HCT116 (cell line): ENCODE data around the gene SNX1. TPM values are rescaled to one million over a fixed set of nuclear protein-coding genes. Genes with fewer than 3 reads are reported as not detected.

Source experiments
- ATAC-seq: fragments of 200-7000 bp; cut with Tn5 transposase; 2 replicates; pipeline ENCODE4 v1.9.1; 2020; ENCODE audit warnings: mild to moderate bottlenecking, moderate library complexity
- BruUV-seq: library from RNA; stranded (reverse); fragments of 400-500 nt; replicated peaks from 2 replicates; lab custom pipeline; 2021; lab: Mats Ljungman, UMichigan
- CTCF ChIA-PET: fragments of 300-600 bp; sonication (Branson Sonifier 250); formaldehyde crosslinking; loops from one replicate; lab custom pipeline; 2021; ENCODE audit warnings: antibody characterized with exemption; lab: Charles Lee
- POLR2A ChIA-PET: fragments of 300-600, 350-600 bp; sonication (Branson Sonifier 250); formaldehyde crosslinking; loops from one replicate; lab custom pipeline; 2021; ENCODE audit warnings: antibody characterized with exemption; lab: Charles Lee
- RAD21 ChIA-PET, 2 experiments: fragments of 300-600 bp; sonication (Branson Sonifier 250); formaldehyde crosslinking; loops; one replicate each; lab custom pipeline; 2023; ENCODE audit warnings: low total read pairs in 2 of 2; ENCODE audit not compliant: uncharacterized antibody in 2 of 2, unreplicated experiment in 2 of 2, low non-redundant PET in 1 of 2; lab: Charles Lee
- DNase-seq: peaks from one replicate; pipeline ENCODE4 v3.0.0-alpha.2; 2010; ENCODE audit warnings: low read depth, low spot score
- H2AFZ ChIP-seq: fragments of 200-600 bp; shearing (Covaris generic), sonication (generic); 2 replicates; pipeline ENCODE4 v1.6.1; 2017; ENCODE audit warnings: low read depth, mixed run types, mixed read lengths, antibody characterized with exemption, low read length; ENCODE audit not compliant: poor library complexity, severe bottlenecking
- H3K27ac ChIP-seq: 2 replicates; pipeline ENCODE4 v1.5.1; 2012; ENCODE audit warnings: low read depth, low read length
- H3K27me3 ChIP-seq: fragments of 200-600 bp; sonication (generic); 2 replicates; pipeline ENCODE4 v1.6.1; 2016; ENCODE audit warnings: mixed run types, low read length, mixed read lengths; ENCODE audit not compliant: insufficient read depth
- H3K36me3 ChIP-seq, 2 experiments: fragments of 200-500 bp in 1 of 2; fragments of 200-600 bp in 1 of 2; sonication (Bioruptor generic) in 1 of 2; sonication (generic) in 1 of 2; 2 replicates each; pipeline versions ENCODE4 v1.5.1 to v1.6.1; 2014 to 2016; ENCODE audit warnings: low read length in 2 of 2, inconsistent platforms in 1 of 2, mixed read lengths in 1 of 2, mixed run types in 1 of 2; ENCODE audit not compliant: insufficient read depth in 2 of 2, control insufficient read depth in 1 of 2
- H3K4me1 ChIP-seq, 2 experiments: fragments of 200-600 bp in 1 of 2; sonication (generic) in 1 of 2; 2 replicates each; pipeline versions ENCODE4 v1.5.1 to v1.6.1; 2012 to 2017; ENCODE audit warnings: low read length in 2 of 2, inconsistent platforms in 1 of 2, mild to moderate bottlenecking in 1 of 2, mixed read lengths in 1 of 2, mixed run types in 1 of 2, moderate library complexity in 1 of 2; ENCODE audit not compliant: insufficient read depth in 2 of 2, control insufficient read depth in 1 of 2
- H3K4me2 ChIP-seq: fragments of 200-600 bp; sonication (generic); 2 replicates; pipeline ENCODE4 v1.6.1; 2017; ENCODE audit warnings: mixed run types, low read length, mixed read lengths
- H3K4me3 ChIP-seq, 2 experiments: fragments of 200-600 bp in 1 of 2; sonication (generic) in 1 of 2; replicated peaks in 1 of 2; 2 replicates each; pipeline ENCODE4 v1.5.1; 2011 to 2016; ENCODE audit warnings: low read length in 2 of 2, control low read depth in 1 of 2, low read depth in 1 of 2, mild to moderate bottlenecking in 1 of 2, mixed read lengths in 1 of 2, mixed run types in 1 of 2
- H3K79me2 ChIP-seq: fragments of 200-600 bp; sonication (generic); 2 replicates; pipeline ENCODE4 v1.6.1; 2017; ENCODE audit warnings: mild to moderate bottlenecking, mixed run types, low read length, moderate library complexity, mixed read lengths; ENCODE audit not compliant: insufficient read depth
- H3K9ac ChIP-seq: fragments of 200-600 bp; sonication (generic); 2 replicates; pipeline ENCODE4 v1.6.1; 2016; ENCODE audit warnings: low read length, mixed read lengths
- H3K9me2 ChIP-seq: fragments of 200-600 bp; sonication (generic), shearing (Covaris generic); 2 replicates; pipeline ENCODE4 v1.6.1; 2017; ENCODE audit warnings: mixed run types, mild to moderate bottlenecking, moderate library complexity; ENCODE audit not compliant: insufficient read depth
- H3K9me3 ChIP-seq, 2 experiments: fragments of 200-500 bp in 1 of 2; fragments of 200-600 bp in 1 of 2; sonication (Bioruptor generic) in 1 of 2; sonication (generic) in 1 of 2; 2 replicates each; pipeline ENCODE4 v1.6.1; 2014 to 2017; ENCODE audit warnings: low read length in 2 of 2, mixed read lengths in 2 of 2, inconsistent platforms in 1 of 2, low read depth in 1 of 2, mild to moderate bottlenecking in 1 of 2, mixed run types in 1 of 2, moderate library complexity in 1 of 2; ENCODE audit not compliant: control insufficient read depth in 1 of 2, insufficient read depth in 1 of 2
- H4K20me1 ChIP-seq: fragments of 200-600 bp; sonication (generic), shearing (Covaris generic); 2 replicates; pipeline ENCODE4 v1.6.1; 2017; ENCODE audit warnings: mixed run types, mild to moderate bottlenecking, moderate library complexity; ENCODE audit not compliant: insufficient read depth
- ATF3 ChIP-seq: IDR thresholded peaks from 2 replicates; pipeline ENCODE4 v1.6.1; 2012
- CBX3 ChIP-seq: IDR thresholded peaks from 2 replicates; pipeline ENCODE4 v1.6.1; 2012; ENCODE audit warnings: low read depth
- CEBPB ChIP-seq: IDR thresholded peaks from 2 replicates; pipeline ENCODE4 v1.6.1; 2012; ENCODE audit warnings: low read depth
- EGR1 ChIP-seq: IDR thresholded peaks from 2 replicates; pipeline ENCODE4 v1.6.1; 2012; ENCODE audit warnings: low read depth
- ELF1 ChIP-seq: IDR thresholded peaks from 2 replicates; pipeline ENCODE4 v1.6.1; 2012; ENCODE audit warnings: low read depth, borderline replicate concordance
- EZH2 ChIP-seq: fragments of 200-600 bp; sonication (generic); IDR thresholded peaks from 2 replicates; pipeline ENCODE4 v1.6.1; 2017; ENCODE audit warnings: antibody characterized with exemption, mixed run types
- EZH2phosphoT487 ChIP-seq: fragments of 200-600 bp; IDR thresholded peaks from 2 replicates; pipeline ENCODE4 v1.6.1; 2018; ENCODE audit warnings: antibody characterized with exemption, borderline replicate concordance
- FOSL1 ChIP-seq: IDR thresholded peaks from 2 replicates; pipeline ENCODE4 v1.6.1; 2012; ENCODE audit warnings: low read depth
- JUND ChIP-seq: IDR thresholded peaks from 2 replicates; pipeline ENCODE4 v1.6.1; 2012
- POLR2A ChIP-seq: IDR thresholded peaks from 2 replicates; pipeline ENCODE4 v1.7.0; 2011; ENCODE audit warnings: borderline replicate concordance; ENCODE audit not compliant: insufficient read depth, insufficient read length; ENCODE audit errors: extremely low read depth
- POLR2AphosphoS5 ChIP-seq: IDR thresholded peaks from 2 replicates; pipeline ENCODE4 v1.6.1; 2011; ENCODE audit warnings: mild to moderate bottlenecking, low read depth, low read length, moderate library complexity
- RAD21 ChIP-seq: IDR thresholded peaks from 2 replicates; pipeline ENCODE4 v1.6.1; 2012; ENCODE audit warnings: low read depth, mild to moderate bottlenecking
- REST ChIP-seq: IDR thresholded peaks from 2 replicates; pipeline ENCODE4 v1.6.1; 2012; ENCODE audit warnings: low read depth
- SIN3A ChIP-seq: IDR thresholded peaks from 2 replicates; pipeline ENCODE4 v1.6.1; 2012; ENCODE audit warnings: low read depth
- SP1 ChIP-seq: IDR thresholded peaks from 2 replicates; pipeline ENCODE4 v1.6.1; 2012; ENCODE audit warnings: low read depth
- SRF ChIP-seq: IDR thresholded peaks from 2 replicates; pipeline ENCODE4 v1.6.1; 2012; ENCODE audit warnings: low read depth
- TCF7L2 ChIP-seq: IDR thresholded peaks from 2 replicates; pipeline ENCODE4 v1.7.0; 2011; ENCODE audit warnings: borderline replicate concordance, inconsistent platforms; ENCODE audit not compliant: insufficient read depth, insufficient read length; ENCODE audit errors: extremely low read depth
- YY1 ChIP-seq: IDR thresholded peaks from 2 replicates; pipeline ENCODE4 v1.6.1; 2011; ENCODE audit warnings: low read length, low read depth, moderate library complexity, mild to moderate bottlenecking; ENCODE audit not compliant: insufficient replicate concordance; ENCODE audit errors: extremely low read depth
- ZBTB33 ChIP-seq: IDR thresholded peaks from 2 replicates; pipeline ENCODE4 v1.6.1; 2011; ENCODE audit warnings: mild to moderate bottlenecking, low read length, moderate library complexity; ENCODE audit not compliant: insufficient replicate concordance; ENCODE audit errors: extremely low read depth
- intact Hi-C: fragments of 100-400 bp; cut with micrococcal nuclease; formaldehyde crosslinking; loops from 2 replicates; pipeline ENCODE4 v1.10.0; 2022
- total RNA-seq: library from RNA; stranded (reverse); gene quantifications from one replicate; pipeline ENCODE4 v1.2.1, GENCODE V29; 2021; ENCODE audit not compliant: unreplicated experiment
- TF ChIP-seq, protein P1 (sequence below), 3 experiments: fragments of 200-600 bp in 1 of 3; sonication (generic) in 1 of 3; IDR thresholded peaks in 2 of 3; conservative IDR thresholded peaks in 1 of 3; 2 replicates each; pipeline ENCODE4 v1.5.1; 2012 to 2017; ENCODE audit warnings: low read depth in 2 of 3, low read length in 2 of 3, antibody characterized with exemption in 1 of 3, borderline replicate concordance in 1 of 3, control low read depth in 1 of 3, mild to moderate bottlenecking in 1 of 3, mixed read lengths in 1 of 3, mixed run types in 1 of 3, moderate library complexity in 1 of 3; ENCODE audit not compliant: insufficient read depth in 1 of 3

SNX1 gene
- total RNA-seq, 1 experiment from 2014 or later = 91.9 TPM

- POLR2A ChIA-PET = no interaction called here
- intact Hi-C loops = no loop called here
These were observed 84.5 kb downstream of the SNX1 start for GRCh38 chr15:64180235-64180824.

More at GRCh38 chr15:64180235-64180824, 84.5 kb downstream of the SNX1 start:
- no peaks in the 10 kb centered on the region for H3K9me3 ChIP-seq
- BruUV-seq = no TSS peak
- DNase-seq (no peak), ATAC-seq (no peak)
- TF ChIP-seq FOSL1 = no peak
- no peak for TF ChIP-seq CBX3
- TF ChIP-seq CEBPB = no peak
- no peak for TF ChIP-seq POLR2A
- TF ChIP-seq SIN3A = no peak
- no peak for TF ChIP-seq POLR2AphosphoS5
- TF ChIP-seq JUND = no peak
- TF ChIP-seq, protein P1, sequence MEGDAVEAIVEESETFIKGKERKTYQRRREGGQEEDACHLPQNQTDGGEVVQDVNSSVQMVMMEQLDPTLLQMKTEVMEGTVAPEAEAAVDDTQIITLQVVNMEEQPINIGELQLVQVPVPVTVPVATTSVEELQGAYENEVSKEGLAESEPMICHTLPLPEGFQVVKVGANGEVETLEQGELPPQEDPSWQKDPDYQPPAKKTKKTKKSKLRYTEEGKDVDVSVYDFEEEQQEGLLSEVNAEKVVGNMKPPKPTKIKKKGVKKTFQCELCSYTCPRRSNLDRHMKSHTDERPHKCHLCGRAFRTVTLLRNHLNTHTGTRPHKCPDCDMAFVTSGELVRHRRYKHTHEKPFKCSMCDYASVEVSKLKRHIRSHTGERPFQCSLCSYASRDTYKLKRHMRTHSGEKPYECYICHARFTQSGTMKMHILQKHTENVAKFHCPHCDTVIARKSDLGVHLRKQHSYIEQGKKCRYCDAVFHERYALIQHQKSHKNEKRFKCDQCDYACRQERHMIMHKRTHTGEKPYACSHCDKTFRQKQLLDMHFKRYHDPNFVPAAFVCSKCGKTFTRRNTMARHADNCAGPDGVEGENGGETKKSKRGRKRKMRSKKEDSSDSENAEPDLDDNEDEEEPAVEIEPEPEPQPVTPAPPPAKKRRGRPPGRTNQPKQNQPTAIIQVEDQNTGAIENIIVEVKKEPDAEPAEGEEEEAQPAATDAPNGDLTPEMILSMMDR (IDR thresholded peaks at IDR 0.05 in 2 of 3, conservative IDR thresholded peaks at IDR 0.05 in 1 of 3; ENCODE audit: borderline replicate concordance in 1 of 3, insufficient read depth in 1 of 3, low read depth in 2 of 3, low read length in 2 of 3) = no peak
- TF ChIP-seq EZH2 = no peak
- no peak for TF ChIP-seq REST
- no peak for TF ChIP-seq RAD21
- no peak for TF ChIP-seq TCF7L2
- TF ChIP-seq ELF1 = no peak
- no peak for TF ChIP-seq SRF
- TF ChIP-seq ATF3 = no peak
- no peak for TF ChIP-seq SP1
- TF ChIP-seq EZH2phosphoT487 = no peak
- no peak for TF ChIP-seq ZBTB33
- TF ChIP-seq EGR1 = no peak
- TF ChIP-seq YY1 = no peak
- no peaks in the 10 kb centered on the region for H4K20me1 ChIP-seq
- no peak overlapping the region for H2AFZ ChIP-seq
- peaks cover 1 to 3% of the 10 kb centered on the region in 2 experiments; a peak in 2 of 4 replicates for H3K36me3 ChIP-seq
- RAD21 ChIA-PET = no interaction called here
- no peak overlapping the region for H3K4me3 ChIP-seq
- no peaks in the 10 kb centered on the region for H3K9me2 ChIP-seq
- H3K9ac ChIP-seq = no peak overlapping the region
- CTCF ChIA-PET = no interaction called here
- H3K4me1 ChIP-seq = no peaks in the 10 kb centered on the region
- H3K27me3 ChIP-seq = no peaks in the 10 kb centered on the region
- no peak overlapping the region for H3K4me2 ChIP-seq
- H3K79me2 ChIP-seq = no peaks in the 10 kb centered on the region
- no peak overlapping the region for H3K27ac ChIP-seq
